OCI-LY7 (cell line): ENCODE results near the gene EIF4G1. TPM values are rescaled to one million over a fixed set of nuclear protein-coding genes. Genes with fewer than 3 reads are reported as not detected.

Experiments
- BruUV-seq: library from RNA; stranded (reverse); fragments of 400-500 nt; replicated peaks from 2 replicates; lab custom pipeline; 2021; lab: Mats Ljungman, UMichigan
- CTCF ChIA-PET: fragments of 300-600 bp; sonication (Branson Sonifier 250); formaldehyde crosslinking; loops from one replicate; lab custom pipeline; 2022; ENCODE audit warnings: antibody characterized with exemption; ENCODE audit not compliant: unreplicated experiment; lab: Charles Lee
- POLR2A ChIA-PET: fragments of 300-600 bp; sonication (Branson Sonifier 250); formaldehyde crosslinking; loops from one replicate; lab custom pipeline; 2022; ENCODE audit warnings: antibody characterized with exemption; lab: Charles Lee
- DNase-seq: peaks from one replicate; pipeline ENCODE4 v3.0.0-alpha.2; 2015; ENCODE audit warnings: low spot score
- H2AFZ ChIP-seq: fragments of 200-600 bp; sonication (generic), shearing (Covaris generic); 2 replicates; pipeline ENCODE4 v1.6.1; 2014; ENCODE audit warnings: mild to moderate bottlenecking, antibody characterized with exemption, low read length, moderate library complexity
- H3K27ac ChIP-seq: fragments of 200-600 bp; sonication (generic); 2 replicates; pipeline ENCODE4 v1.5.1; 2014; ENCODE audit warnings: mixed run types, low read depth, mild to moderate bottlenecking, moderate library complexity, low read length, inconsistent platforms; ENCODE audit not compliant: poor library complexity, severe bottlenecking
- H3K36me3 ChIP-seq: fragments of 200-600 bp; sonication (generic); 2 replicates; pipeline ENCODE4 v1.6.1; 2014; ENCODE audit warnings: mild to moderate bottlenecking, antibody characterized with exemption, low read length, moderate library complexity, mixed read lengths; ENCODE audit not compliant: insufficient read depth
- H3K4me1 ChIP-seq: fragments of 200-600 bp; sonication (generic); 2 replicates; pipeline ENCODE4 v1.5.1; 2014; ENCODE audit warnings: mild to moderate bottlenecking, low read length; ENCODE audit not compliant: insufficient read depth, poor library complexity, severe bottlenecking
- H3K4me2 ChIP-seq: fragments of 200-600 bp; sonication (generic); 2 replicates; pipeline ENCODE4 v1.6.1; 2014; ENCODE audit warnings: mild to moderate bottlenecking, low read length
- H3K4me3 ChIP-seq: fragments of 200-600 bp; sonication (generic); 2 replicates; pipeline ENCODE4 v1.5.1; 2014; ENCODE audit warnings: mild to moderate bottlenecking, low read depth, low read length; ENCODE audit not compliant: poor library complexity, severe bottlenecking
- H3K79me2 ChIP-seq: fragments of 200-600 bp; sonication (generic); 2 replicates; pipeline ENCODE4 v1.6.1; 2016; ENCODE audit warnings: low read depth, mild to moderate bottlenecking, low read length, moderate library complexity, mixed read lengths; ENCODE audit not compliant: insufficient read depth
- H3K9me2 ChIP-seq: fragments of 200-600 bp; sonication (generic); 2 replicates; pipeline ENCODE4 v1.6.1; 2016; ENCODE audit warnings: mild to moderate bottlenecking, low read length, mixed read lengths; ENCODE audit not compliant: insufficient read depth
- H3K9me3 ChIP-seq: fragments of 200-600 bp; sonication (generic); 2 replicates; pipeline ENCODE4 v1.6.1; 2014; ENCODE audit warnings: mild to moderate bottlenecking, mixed run types, low read length, mixed read lengths
- H4K20me1 ChIP-seq: fragments of 200-600 bp; sonication (generic); 2 replicates; pipeline ENCODE4 v1.6.1; 2014; ENCODE audit warnings: mild to moderate bottlenecking, antibody characterized with exemption, low read length, moderate library complexity, mixed read lengths; ENCODE audit not compliant: insufficient read depth
- CTCF ChIP-seq: fragments of 200-600 bp; sonication (generic); conservative IDR thresholded peaks from 2 replicates; pipeline ENCODE4 v1.5.1; 2014; ENCODE audit warnings: mild to moderate bottlenecking, antibody characterized with exemption, low read length, moderate library complexity, mixed read lengths
- EZH2phosphoT487 ChIP-seq: fragments of 200-600 bp; sonication (generic); IDR thresholded peaks from 2 replicates; pipeline ENCODE4 v1.6.1; 2018; ENCODE audit warnings: low read depth, borderline replicate concordance, mild to moderate bottlenecking, mixed run types, antibody characterized with exemption, low read length, moderate library complexity, mixed read lengths
- intact Hi-C: fragments of 100-400 bp; cut with micrococcal nuclease; formaldehyde crosslinking; loops from one replicate; pipeline ENCODE4 v1.10.0; 2022; ENCODE audit not compliant: unreplicated experiment
- total RNA-seq, 2 experiments: library from RNA; depleted of rRNA in 1 of 2; stranded (reverse); fragments of >200 nt in 1 of 2; shearing (Covaris generic) in 1 of 2; gene quantifications; 2 replicates each; pipeline ENCODE4 v1.2.3, GENCODE V29; 2014 to 2022

EIF4G1 gene
- total RNA-seq, 2 experiments from 2014 or later: 245 to 412 TPM

- intact Hi-C loops: no loop called here
- no peak for DNase-seq
- H3K4me3 ChIP-seq: no peak overlapping the region
- no peaks in the 10 kb centered on the region for H3K79me2 ChIP-seq
- H2AFZ ChIP-seq: no peak overlapping the region
- H3K4me2 ChIP-seq: no peak overlapping the region
- no peaks in the 10 kb centered on the region for H4K20me1 ChIP-seq
- no peak for TF ChIP-seq CTCF
- TF ChIP-seq EZH2phosphoT487: no peak
- H3K4me1 ChIP-seq: no peaks in the 10 kb centered on the region
- ChIA-PET CTCF (interaction anchor here (0.6 kb wide), 1 partner anchor 25 kb away, joined by 3 read pairs; no protein-coding TSS in a partner anchor), POLR2A (no interaction called here)
- H3K9me3 ChIP-seq: no peaks in the 10 kb centered on the region
- BruUV-seq: no TSS peak
- H3K9me2 ChIP-seq: no peaks in the 10 kb centered on the region
- H3K27ac ChIP-seq: no peak overlapping the region
- H3K36me3 ChIP-seq: no peaks in the 10 kb centered on the region
Measured at GRCh38 chr3:184343200-184343876, 28.9 kb downstream of the EIF4G1 start.

GRCh38 chr3:184344579-184345316 lies 30.3 kb downstream of the EIF4G1 start:
- no peak for TF ChIP-seq CTCF
- no peak for TF ChIP-seq EZH2phosphoT487
- H2AFZ ChIP-seq: no peak overlapping the region
- H3K4me3 ChIP-seq: no peak overlapping the region
- H3K36me3 ChIP-seq: no peaks in the 10 kb centered on the region
- H3K27ac ChIP-seq: no peak overlapping the region
- H3K4me2 ChIP-seq: no peak overlapping the region
- H3K9me2 ChIP-seq: no peaks in the 10 kb centered on the region
- CTCF ChIA-PET: interaction anchor here (0.7 kb wide), 1 partner anchor 9 kb away, joined by 3 read pairs; no protein-coding TSS in a partner anchor
- no TSS peak for BruUV-seq
- intact Hi-C loops: no loop called here
- H4K20me1 ChIP-seq: no peaks in the 10 kb centered on the region
- no peaks in the 10 kb centered on the region for H3K9me3 ChIP-seq
- H3K79me2 ChIP-seq: no peaks in the 10 kb centered on the region
- DNase-seq: no peak
- POLR2A ChIA-PET: no interaction called here
- H3K4me1 ChIP-seq: no peaks in the 10 kb centered on the region
